ENCODE data around the gene CHRNE. TPM values are rescaled to one million over a fixed set of nuclear protein-coding genes. Genes with fewer than 3 reads are reported as not detected.

CHRNE gene
- total and polyA plus RNA-seq, 2 experiments from 2014 or later = 0.24 to 1.2 TPM

DNA sequence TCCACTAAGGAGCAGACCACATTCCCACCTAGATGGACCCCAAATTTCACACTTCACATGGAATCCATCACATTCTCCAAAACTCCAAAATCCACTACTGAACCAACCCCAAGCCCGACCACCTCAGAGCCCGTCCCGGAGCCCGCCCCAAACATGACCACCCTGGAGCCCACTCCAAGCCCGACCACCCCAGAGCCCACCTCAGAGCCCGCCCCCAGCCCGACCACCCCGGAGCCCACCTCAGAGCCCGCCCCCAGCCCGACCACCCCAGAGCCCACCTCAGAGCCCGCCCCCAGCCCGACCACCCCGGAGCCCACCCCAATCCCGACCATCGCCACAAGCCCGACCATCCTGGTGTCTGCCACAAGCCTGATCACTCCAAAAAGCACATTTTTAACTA, 30.7 kb upstream of the CHRNE start (continued):
- TF ChIP-seq, protein P1, sequence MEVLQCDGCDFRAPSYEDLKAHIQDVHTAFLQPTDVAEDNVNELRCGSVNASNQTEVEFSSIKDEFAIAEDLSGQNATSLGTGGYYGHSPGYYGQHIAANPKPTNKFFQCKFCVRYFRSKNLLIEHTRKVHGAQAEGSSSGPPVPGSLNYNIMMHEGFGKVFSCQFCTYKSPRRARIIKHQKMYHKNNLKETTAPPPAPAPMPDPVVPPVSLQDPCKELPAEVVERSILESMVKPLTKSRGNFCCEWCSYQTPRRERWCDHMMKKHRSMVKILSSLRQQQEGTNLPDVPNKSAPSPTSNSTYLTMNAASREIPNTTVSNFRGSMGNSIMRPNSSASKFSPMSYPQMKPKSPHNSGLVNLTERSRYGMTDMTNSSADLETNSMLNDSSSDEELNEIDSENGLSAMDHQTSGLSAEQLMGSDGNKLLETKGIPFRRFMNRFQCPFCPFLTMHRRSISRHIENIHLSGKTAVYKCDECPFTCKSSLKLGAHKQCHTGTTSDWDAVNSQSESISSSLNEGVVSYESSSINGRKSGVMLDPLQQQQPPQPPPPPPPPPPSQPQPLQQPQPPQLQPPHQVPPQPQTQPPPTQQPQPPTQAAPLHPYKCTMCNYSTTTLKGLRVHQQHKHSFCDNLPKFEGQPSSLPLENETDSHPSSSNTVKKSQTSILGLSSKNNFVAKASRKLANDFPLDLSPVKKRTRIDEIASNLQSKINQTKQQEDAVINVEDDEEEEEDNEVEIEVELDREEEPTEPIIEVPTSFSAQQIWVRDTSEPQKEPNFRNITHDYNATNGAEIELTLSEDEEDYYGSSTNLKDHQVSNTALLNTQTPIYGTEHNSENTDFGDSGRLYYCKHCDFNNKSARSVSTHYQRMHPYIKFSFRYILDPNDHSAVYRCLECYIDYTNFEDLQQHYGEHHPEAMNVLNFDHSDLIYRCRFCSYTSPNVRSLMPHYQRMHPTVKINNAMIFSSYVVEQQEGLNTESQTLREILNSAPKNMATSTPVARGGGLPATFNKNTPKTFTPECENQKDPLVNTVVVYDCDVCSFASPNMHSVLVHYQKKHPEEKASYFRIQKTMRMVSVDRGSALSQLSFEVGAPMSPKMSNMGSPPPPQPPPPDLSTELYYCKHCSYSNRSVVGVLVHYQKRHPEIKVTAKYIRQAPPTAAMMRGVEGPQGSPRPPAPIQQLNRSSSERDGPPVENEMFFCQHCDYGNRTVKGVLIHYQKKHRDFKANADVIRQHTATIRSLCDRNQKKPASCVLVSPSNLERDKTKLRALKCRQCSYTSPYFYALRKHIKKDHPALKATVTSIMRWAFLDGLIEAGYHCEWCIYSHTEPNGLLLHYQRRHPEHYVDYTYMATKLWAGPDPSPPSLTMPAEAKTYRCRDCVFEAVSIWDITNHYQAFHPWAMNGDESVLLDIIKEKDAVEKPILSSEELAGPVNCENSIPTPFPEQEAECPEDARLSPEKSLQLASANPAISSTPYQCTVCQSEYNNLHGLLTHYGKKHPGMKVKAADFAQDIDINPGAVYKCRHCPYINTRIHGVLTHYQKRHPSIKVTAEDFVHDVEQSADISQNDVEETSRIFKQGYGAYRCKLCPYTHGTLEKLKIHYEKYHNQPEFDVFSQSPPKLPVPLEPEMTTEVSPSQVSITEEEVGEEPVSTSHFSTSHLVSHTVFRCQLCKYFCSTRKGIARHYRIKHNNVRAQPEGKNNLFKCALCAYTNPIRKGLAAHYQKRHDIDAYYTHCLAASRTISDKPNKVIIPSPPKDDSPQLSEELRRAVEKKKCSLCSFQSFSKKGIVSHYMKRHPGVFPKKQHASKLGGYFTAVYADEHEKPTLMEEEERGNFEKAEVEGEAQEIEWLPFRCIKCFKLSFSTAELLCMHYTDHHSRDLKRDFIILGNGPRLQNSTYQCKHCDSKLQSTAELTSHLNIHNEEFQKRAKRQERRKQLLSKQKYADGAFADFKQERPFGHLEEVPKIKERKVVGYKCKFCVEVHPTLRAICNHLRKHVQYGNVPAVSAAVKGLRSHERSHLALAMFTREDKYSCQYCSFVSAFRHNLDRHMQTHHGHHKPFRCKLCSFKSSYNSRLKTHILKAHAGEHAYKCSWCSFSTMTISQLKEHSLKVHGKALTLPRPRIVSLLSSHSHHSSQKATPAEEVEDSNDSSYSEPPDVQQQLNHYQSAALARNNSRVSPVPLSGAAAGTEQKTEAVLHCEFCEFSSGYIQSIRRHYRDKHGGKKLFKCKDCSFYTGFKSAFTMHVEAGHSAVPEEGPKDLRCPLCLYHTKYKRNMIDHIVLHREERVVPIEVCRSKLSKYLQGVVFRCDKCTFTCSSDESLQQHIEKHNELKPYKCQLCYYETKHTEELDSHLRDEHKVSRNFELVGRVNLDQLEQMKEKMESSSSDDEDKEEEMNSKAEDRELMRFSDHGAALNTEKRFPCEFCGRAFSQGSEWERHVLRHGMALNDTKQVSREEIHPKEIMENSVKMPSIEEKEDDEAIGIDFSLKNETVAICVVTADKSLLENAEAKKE (CRISPR knock-in tag; IDR thresholded peaks at IDR 0.05) = no peak
- TF ChIP-seq ZNF331 (CRISPR knock-in tag; IDR thresholded peaks at IDR 0.05; ENCODE audit: low read depth) (no peak), NANOG (IDR thresholded peaks at IDR 0.05; ENCODE audit: borderline replicate concordance) (no peak), STAT1 (IDR thresholded peaks at IDR 0.05; ENCODE audit: unreplicated experiment) (no peak), JUNB (IDR thresholded peaks at IDR 0.05; ENCODE audit: unreplicated experiment) (no peak), EZH2 (IDR thresholded peaks at IDR 0.05; ENCODE audit: low read depth, unreplicated experiment) (no peak), CREB1 (CRISPR knock-in tag; IDR thresholded peaks at IDR 0.05; ENCODE audit: low read depth) (no peak)
- TF ChIP-seq, protein P2, sequence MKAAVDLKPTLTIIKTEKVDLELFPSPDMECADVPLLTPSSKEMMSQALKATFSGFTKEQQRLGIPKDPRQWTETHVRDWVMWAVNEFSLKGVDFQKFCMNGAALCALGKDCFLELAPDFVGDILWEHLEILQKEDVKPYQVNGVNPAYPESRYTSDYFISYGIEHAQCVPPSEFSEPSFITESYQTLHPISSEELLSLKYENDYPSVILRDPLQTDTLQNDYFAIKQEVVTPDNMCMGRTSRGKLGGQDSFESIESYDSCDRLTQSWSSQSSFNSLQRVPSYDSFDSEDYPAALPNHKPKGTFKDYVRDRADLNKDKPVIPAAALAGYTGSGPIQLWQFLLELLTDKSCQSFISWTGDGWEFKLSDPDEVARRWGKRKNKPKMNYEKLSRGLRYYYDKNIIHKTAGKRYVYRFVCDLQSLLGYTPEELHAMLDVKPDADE (IDR thresholded peaks at IDR 0.05) = no peak
- TF ChIP-seq, protein P3, sequence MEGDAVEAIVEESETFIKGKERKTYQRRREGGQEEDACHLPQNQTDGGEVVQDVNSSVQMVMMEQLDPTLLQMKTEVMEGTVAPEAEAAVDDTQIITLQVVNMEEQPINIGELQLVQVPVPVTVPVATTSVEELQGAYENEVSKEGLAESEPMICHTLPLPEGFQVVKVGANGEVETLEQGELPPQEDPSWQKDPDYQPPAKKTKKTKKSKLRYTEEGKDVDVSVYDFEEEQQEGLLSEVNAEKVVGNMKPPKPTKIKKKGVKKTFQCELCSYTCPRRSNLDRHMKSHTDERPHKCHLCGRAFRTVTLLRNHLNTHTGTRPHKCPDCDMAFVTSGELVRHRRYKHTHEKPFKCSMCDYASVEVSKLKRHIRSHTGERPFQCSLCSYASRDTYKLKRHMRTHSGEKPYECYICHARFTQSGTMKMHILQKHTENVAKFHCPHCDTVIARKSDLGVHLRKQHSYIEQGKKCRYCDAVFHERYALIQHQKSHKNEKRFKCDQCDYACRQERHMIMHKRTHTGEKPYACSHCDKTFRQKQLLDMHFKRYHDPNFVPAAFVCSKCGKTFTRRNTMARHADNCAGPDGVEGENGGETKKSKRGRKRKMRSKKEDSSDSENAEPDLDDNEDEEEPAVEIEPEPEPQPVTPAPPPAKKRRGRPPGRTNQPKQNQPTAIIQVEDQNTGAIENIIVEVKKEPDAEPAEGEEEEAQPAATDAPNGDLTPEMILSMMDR (conservative IDR thresholded peaks at IDR 0.05; ENCODE audit: low read depth in 2 of 2) = no peak
